ENCODE measurements around the gene EYA2.

GRCh38 chr20:47196091-47197081 is 301.7 kb downstream of the EYA2 start:
- TF ChIP-seq CTCF (IDR thresholded peaks at IDR 0.05) (peak; percentile 92 to 98 (median 96)), POLR2A (IDR thresholded peaks at IDR 0.05) (no peak)

All from adrenal gland (tissue), 5 donors.